Embryonic facial prominence (tissue), 1 donor: Measurements from ENCODE around the gene SLC41A3.
"Not testable (repeated sequence)": the region's sequence is repeated elsewhere in the genome, so short reads cannot be mapped to it uniquely, and the experiment has no call there.

Experiments
- DNase-seq: peaks from one replicate; pipeline ENCODE4 v3.0.0-alpha.2; 2016; ENCODE audit errors: extremely low spot score

The SLC41A3 gene

DNA sequence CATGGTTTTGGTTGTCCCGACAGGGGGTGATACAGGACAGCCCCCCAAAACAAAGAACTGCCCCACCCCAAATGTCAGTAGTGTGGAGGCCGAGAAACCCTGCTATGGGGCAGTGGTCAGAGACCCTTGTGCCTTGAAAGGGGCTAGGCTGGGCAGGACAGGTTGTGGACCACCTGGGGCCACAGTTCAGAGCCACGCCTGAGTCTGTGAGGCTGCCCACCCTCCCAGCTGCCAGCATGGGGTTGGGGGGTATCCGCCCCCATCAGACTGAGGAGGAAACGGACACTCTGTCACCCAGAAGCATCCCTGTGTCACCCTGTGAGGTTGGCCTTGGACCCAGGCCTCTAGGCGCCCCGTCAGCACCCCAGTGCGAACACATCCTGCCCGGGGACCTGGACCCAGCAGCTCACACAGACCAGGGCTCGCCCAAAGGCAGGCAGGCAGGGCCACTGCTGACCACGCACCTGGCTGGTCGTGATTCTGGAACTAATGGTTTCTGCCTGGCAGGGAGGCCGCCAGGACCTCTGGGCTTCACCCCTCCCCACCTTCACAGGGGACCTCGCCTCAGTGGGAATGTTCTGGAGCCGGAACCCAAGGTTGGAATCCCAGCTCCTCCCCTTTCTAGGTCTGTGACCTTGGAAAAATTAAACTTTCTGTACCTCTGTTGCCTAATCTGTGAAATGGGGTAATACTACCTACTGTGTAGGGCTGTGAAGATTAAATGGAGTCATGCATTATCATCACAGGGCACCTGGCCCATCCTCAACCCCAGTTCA lies 1.4 kb downstream of the SLC41A3 start:
- no peak for DNase-seq

DNA sequence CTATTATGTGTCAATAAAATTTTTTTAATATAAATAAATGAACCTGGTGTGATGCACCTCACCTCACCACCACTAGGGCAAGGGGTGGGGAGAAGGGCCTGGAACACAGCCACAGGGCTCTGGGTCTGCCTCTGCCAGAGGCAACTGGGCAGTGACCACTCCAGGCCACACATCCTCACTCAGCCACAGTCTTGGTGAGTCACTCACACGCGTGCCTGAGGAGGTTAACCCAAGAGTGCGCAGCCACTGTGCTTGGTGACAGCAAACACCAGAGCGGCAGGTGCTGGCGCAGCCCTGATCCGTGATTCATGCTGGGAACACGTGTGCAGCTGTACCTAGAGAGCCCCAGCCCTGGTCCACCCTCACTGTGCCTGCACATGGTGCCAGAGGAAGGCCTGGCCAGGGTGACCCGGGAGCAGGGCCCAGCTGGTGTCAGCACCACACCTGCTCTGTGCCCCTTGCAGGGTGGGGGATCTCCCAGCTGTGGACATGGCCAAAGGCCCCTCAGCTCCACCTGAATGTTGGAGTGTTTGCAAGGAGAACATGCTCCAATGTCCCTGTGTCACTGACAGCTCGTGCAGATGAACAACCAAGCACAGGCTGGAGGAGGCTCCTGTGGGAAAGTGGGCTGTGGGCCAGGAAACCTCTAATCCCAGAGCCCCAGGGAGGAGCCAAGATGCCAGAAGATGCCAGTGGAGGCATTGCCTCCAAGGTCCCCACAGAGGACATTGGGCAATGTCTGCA lies 2.1 kb downstream of the SLC41A3 start:
- DNase-seq = no peak

DNA sequence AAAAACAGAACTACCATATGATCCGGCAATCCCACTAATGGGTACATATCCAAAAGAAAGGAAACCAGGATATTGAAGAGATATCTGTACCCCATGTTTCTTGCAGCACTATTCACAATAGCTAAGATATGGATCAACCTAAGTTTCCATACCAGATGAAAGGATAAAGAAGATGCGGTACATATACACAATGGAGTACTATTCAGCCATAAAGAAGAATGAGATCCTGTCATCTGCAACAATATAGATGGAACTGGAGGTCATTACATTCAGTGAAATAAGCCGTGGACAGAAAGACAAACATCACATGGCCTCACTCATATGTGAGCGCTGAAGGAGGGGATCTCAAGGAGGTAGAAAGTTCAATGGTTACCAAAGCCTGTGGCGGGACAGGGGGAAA lies 3.0 kb downstream of the SLC41A3 start:
- no peak for DNase-seq

DNA sequence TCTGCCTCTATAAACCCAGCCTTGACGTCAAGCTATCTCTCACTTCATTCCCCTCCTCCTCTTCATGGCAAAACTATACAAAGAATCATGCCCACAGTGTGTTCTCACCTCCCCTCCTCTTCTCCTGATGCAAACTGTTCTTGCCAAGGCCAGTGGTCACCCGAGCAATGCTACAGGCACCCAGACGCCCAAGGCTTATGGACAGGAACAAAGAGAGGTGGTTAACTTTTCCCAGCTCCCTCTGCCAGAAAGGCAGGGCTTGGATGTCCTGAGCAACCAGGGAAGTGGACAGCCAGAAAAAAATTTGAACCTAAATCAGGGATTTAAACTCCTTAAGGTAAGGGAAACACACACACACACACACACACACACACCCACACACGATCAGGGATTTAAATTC lies 5.1 kb downstream of the SLC41A3 start:
- no peak for DNase-seq

DNA sequence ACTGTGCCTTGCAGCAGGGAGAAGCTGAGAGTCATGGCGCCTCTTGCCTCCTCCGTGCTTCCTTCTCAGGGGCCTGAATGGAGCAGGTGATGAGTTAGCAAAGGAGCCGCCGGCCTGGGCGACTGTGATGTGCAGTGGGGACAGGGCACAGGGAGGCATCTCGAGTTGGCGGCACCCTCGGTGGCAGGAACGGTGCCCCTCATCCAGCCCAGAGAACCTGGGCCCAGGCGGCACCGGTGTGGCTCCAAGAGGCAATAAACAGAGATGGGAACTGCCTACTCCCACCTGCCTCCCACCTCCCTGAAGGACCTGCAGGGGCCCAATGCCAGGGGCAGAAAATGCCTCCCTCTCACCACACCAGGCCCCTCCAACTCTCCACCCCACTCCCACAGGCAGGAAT lies 6.2 kb downstream of the SLC41A3 start:
- no peak for DNase-seq

DNA sequence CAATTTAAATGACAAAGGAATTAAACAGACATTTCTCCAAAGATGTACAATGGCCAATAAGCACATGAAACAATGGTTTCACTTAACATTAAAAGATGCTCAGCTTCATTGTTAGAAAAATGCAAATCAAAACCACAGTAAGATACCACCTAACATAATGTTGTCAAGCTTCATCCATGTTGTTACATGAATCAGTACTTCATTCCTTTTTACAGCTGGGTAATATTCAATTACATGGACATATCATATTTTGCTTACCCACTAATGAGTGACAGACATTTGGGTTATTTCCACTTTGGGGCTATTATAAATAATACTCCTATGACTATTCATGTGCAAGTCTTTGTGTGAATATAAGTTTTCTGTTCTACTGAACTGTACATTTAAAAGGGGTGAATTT lies 7.8 kb downstream of the SLC41A3 start:
- DNase-seq = no peak

DNA sequence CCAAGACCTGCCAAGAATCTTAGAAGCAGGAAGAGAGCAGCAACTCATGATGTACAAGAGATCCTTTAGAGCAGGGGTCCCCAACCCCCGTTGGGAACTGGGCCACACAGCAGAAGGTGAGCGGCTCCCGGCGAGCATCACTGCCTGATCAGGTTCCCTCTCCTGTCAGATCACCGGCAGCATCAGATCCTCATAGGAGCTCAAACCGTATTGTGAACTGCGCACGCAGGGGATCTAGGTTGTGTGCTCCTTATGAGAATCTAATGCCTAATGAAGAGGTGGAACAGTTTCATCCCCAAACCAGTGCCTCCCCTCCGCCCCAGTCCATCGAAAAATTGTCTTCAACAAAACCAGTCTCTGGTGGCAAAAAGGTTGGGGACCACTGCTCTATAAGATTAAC lies 13.8 kb downstream of the SLC41A3 start:
- DNase-seq = no peak

DNA sequence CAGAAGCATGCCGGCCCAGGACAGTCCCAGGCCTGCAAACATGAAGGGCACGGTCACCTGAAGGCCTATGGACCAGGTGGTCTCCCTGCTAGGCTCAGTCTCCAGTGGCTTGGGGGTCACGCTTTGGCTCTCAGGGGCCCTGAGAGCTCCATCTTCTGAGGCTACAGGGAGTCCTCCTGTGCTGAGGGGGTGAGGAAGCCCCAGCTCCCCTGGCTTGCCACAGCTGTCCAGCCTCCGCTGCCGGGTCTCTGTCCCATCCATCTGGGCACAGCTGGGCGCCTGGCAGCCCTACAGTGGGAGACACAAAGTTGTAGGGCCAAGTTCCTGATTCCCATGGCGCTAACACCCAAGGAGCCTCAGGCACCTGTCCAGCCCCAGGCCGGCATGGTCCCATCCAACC lies 16.0 kb downstream of the SLC41A3 start:
- no peak for DNase-seq

DNA sequence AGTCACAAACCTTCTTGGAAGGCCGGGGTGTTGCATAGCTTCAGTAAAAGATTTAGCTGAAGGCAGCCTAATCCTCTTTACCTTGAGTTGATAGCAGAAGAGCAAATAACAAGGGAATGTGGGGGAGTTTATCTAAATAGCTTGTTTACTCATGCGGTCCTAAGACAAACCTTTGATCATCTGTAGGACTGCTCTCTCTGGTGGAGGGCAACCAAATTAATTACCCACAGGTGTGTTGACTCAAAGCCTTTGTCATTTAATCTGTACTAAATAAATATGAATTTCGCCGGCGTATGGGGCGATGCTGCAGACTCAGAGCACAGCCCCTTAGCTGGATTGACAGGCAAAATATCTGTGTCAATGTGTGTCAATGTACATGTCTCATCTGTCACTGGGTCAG lies 17.2 kb downstream of the SLC41A3 start:
- DNase-seq = not testable (repeated sequence)

DNA sequence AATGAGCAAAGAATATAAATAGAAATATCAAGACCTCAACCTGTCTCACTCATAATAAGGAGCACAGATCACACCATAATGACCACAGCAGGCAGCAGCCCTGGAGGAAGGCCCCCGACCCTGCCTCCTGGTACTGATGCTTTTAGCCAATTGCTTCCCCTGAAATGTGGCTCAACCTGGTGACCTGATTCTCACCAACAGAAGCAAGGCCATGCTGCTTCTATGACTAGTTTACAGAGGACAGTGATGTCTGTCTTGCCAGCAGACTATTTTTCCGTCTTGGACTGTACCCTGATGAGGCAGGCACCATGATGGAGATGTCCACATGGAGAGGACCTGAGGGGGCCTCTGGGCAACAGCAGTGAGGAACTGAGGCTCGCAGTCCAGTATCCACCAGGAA lies 18.0 kb downstream of the SLC41A3 start:
- DNase-seq = no peak

DNA sequence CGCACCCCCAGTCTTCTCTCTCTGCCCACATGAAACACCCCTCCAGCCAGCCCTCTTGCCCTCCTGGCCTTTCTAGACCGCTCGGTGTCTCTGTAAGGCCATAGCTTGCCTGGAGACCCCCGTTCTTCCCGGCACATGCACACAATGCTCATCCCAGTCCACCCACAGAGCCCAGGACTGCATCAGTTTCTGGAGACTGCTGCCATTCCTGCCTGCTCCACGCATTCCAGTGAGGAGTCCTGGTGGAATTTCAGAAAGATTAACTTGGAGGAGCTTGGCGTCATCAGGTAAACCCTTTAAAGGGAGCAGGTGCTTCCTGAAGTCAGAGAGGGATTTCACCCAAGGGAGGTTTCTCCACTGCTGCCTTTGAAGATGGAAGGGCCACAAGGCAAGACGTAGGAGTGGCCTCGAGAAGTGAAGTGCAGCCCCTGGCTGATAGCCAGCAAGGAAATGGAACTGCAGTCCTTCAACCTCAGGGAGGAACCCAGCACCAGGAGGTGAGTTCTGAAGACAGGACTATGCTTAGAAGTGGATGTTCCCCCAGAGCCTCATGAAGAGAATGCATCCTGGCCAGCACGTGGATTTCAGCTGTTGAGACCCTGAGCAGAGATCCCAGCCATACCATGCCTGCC lies 19.2 kb downstream of the SLC41A3 start:
- no peak for DNase-seq

DNA sequence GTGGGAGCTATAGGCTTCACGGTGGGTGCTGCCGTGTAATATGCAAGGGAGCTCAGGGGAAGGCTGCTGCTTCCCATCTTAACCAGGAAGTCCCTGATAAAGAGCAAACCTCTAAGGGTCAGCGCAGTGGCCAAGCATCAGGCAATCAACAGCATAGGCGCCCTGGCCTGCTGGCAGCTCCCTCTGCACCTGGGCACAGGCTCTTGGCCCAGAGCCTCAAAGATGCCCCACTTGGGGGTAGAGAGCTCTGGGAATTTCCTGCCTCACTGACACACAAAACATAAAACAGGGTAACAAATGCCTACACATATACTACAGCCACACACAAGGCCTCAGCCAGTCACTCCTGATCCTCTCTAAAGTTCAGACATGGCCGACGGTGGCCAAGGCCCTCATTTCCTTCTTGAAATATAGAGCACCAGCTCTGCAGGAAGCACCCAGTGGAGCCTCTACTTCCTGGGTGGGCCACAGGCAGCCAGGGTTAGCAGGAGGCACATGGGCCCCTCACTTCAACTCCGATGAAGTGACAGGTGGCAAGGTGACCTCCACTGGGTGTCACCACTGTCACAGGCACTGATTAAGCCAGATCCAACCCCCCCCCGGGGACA lies 20.5 kb downstream of the SLC41A3 start:
- no peak for DNase-seq

DNA sequence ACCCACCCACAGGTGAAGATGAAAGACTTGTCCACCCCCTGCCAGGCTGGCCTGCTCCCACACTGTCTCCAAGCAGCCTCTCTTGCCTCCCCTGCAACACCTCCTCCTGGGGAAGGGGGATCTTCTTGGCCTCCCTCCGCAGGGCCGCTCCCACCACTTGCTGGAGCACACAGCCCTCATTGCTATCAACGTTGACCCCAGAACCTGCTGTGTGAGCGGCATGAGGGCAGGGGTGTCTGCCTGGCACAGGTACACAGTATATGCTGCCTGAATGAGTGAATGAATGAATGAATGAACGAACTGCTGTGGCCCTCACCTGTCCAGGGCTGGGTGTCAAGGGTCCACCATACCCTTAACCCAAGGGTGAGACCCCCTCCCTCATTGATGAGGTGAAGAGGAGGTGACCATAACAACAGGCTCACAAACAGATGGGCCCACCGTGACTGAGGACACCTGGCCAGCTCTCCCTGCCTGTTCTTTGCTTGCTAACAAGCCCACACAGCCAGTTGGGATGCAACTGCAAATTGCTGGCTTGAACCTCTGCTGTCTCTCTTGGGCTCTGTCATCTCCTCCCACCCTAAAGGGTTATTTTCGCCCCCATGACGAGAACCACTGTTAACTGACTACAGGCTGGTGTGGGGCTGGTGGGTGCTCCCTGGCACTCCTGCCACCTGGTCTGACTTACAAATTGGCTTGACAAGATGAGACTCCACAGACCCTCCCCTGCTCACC lies 22.5 kb downstream of the SLC41A3 start:
- no peak for DNase-seq

DNA sequence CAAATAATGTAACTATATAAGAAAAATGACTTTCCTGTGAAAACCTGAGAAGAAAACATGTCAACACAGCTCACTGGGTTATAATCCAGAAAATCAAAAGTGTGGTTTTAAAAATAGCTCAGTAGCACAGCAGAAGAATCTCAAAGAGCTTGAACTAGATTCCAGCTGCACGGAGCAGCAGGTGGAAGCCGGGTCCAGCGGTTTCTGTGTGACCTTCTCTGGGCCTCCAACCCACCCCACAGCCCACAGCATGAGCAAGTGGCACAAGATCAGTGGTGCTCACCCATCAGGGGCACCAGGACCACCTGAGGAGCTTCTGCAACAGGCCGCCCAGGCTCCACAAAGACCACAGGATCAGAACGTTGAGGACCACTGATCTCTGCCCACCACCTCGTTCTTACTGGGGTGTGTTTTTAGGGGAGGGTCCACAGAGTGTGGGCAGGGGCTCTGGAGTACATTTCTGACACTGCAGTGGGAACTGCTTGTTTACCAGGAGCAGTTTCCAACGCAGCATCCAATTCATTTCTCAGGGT lies 23.2 kb downstream of the SLC41A3 start:
- DNase-seq = no peak

DNA sequence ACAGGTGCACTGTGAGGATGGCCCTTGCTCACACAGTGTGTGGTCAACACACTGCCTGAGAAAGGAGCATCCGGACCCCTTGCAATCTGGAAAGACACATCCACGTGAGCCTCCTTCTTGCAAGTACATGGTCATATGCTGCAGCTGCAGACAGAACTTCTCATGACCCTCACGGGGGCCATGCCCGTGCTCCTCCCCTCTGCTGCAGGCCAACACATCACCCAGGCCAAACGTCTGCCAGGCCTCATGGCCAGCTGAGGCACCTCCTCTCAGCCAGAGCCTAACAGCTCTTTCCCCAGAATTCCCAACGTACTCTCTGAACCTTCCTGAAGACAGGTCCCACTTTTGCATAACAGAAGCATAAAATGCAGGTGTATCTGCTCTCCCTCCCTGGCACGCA lies 25.3 kb downstream of the SLC41A3 start:
- DNase-seq = no peak

DNA sequence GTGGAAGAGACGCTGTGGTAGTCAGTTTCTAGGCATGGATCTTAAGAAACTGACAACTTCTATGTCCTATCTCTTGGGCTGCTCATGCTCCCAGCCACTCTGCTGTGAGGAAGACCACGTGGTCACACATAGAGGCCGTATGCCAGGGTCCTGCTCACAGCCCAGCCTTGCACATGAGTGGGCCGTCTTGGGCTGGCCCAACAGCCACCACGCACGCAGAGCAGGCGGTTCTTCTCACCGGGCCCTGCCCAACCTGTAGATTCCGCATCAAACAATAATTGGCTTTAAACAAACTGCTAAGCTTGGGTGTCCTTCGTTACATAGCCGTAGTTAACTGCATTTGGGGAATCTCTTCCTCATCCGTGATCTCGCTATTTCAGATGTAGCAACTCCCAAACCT lies 26.0 kb downstream of the SLC41A3 start:
- DNase-seq = no peak

DNA sequence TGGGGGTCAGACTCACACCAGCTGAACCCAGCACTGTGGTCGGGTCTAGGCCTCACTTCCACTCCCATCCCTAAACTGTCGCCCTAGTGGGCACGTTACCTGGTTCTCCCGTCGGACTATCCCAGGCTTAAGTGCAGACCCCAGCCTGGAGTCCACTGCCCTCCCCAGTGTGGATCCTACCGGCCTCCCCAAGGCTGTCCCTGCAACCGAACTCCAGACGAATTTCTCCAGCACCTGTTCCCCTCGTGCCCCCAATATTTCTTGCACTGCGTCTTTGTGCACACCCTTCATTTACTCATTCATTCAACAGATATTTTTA lies 26.5 kb downstream of the SLC41A3 start:
- DNase-seq = no peak

DNA sequence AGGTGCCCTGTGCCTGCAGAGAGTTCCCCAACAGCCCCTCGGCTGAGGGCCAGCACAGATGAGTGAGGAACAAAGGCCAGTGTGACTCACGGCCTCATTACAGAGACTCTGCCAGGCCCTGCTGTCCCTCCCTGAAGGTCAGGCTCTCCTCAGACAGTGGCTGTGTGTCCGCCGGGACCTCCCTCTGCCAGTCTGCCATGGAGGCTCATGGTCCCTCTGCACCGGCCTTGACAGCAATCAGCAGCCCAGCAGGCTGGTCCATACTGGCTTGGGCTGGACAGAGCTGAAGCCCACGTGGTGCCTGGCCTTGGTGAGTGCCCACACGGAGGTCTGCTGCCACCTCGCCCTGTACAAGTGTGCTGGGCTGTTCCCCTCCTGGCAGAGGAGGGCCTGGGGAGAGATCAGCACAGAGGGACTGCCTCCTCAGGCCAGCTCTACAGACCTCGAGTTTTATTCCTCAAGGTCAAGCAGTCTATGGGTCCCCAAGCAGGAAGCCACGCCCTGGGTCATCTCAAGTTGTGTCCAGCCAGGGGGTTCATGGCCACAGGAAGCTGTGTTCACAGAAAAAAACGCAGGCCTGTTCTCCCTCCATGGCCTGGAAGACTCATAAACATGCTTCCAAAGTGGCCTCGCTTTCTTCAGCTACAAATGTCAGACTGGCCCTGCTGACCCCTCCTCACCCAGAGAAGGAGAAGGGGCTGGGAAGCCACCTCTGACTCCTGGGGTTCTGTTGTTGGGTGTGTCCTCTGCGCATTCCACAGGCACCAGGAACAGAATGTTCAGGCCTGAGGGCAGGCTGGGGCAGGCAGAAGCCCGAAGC lies 27.0 kb downstream of the SLC41A3 start:
- no peak for DNase-seq

DNA sequence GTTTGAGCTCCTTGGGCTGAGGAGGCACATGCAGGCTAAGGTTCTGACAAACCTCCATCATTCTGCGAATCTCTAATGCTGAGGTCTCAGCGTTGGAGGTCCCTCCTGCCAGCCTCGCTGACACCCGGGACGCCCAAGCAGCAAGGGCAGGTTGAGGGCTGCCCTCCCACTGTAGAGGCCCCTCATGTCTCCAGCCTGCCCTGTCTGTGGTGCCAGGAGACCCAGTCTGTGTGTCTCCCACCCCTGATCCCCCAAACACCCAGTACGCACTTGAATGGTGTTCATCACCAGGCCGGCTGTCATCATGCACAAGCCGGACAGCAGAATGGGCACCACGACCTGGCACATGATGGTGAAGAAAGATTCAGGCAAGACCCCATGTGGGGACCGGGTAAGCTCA lies 27.8 kb downstream of the SLC41A3 start:
- no peak for DNase-seq

DNA sequence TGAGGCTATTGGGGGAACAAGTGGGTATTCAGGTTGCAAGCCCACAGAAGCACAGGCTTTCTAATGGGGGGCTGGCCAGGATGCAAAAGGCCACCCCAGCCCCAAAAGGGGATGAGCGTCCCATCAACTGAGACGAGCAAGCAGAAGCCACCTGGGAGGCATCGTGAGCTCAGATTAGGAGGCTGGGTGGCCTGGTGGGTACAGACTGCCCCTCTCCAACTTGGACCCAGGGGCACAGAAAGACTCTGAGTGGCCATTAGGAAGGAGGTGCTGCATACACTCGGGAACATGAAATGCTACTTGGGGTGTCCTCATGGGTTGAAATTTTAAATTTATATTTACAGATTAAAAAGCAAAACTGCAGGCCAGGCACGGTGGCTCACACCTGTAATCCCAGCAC lies 29.1 kb downstream of the SLC41A3 start:
- DNase-seq = no peak
